NCI-H187 (cell line): Measurements from ENCODE around the gene PSMD1.
"Not testable (repeated sequence)": the region's sequence is repeated elsewhere in the genome, so short reads cannot be mapped to it uniquely, and the experiment has no call there.

ENCODE experiments used
- DNase-seq, 2 experiments: peaks; one replicate each; lab custom pipeline; 2025; lab: John Stamatoyannopoulos, UW

The PSMD1 gene

GRCh38 chr2:231115651-231116050 lies 59.0 kb downstream of the PSMD1 start:
- no peak for DNase-seq

GRCh38 chr2:231117148-231117547 lies 60.5 kb downstream of the PSMD1 start:
- DNase-seq, result no peak

- no peak for DNase-seq
These were observed 61.4 kb downstream of the PSMD1 start for GRCh38 chr2:231117922-231118613.

- DNase-seq, result no peak
These were observed 61.9 kb downstream of the PSMD1 start for GRCh38 chr2:231118614-231118942.

- DNase-seq, result no peak
These were observed 66.8 kb downstream of the PSMD1 start for GRCh38 chr2:231123362-231123898.

- DNase-seq, result no peak
These were observed 68.3 kb downstream of the PSMD1 start, which contains the start of gene HTR2B for GRCh38 chr2:231124838-231125568. Gene HTR2B (minus strand): TSS chr2:231125042. CDS start chr2:231123764, 1,278 bp downstream.

GRCh38 chr2:231126123-231126522 lies 69.5 kb downstream of the PSMD1 start:
- DNase-seq, result no peak

GRCh38 chr2:231127480-231127879 lies 70.8 kb downstream of the PSMD1 start:
- no peak for DNase-seq

GRCh38 chr2:231127936-231128335 lies 71.3 kb downstream of the PSMD1 start:
- no peak for DNase-seq

- no peak for DNase-seq
These were observed 71.9 kb downstream of the PSMD1 start for GRCh38 chr2:231128541-231128940.

GRCh38 chr2:231129216-231129615 lies 72.5 kb downstream of the PSMD1 start:
- no peak for DNase-seq

GRCh38 chr2:231130336-231131056 lies 73.8 kb downstream of the PSMD1 start:
- DNase-seq, result no peak

- no peak for DNase-seq
These were observed 75.5 kb downstream of the PSMD1 start for GRCh38 chr2:231132129-231132528.

- no peak for DNase-seq
These were observed 76.9 kb downstream of the PSMD1 start for GRCh38 chr2:231133365-231134099.

GRCh38 chr2:231134910-231135655 lies 78.4 kb downstream of the PSMD1 start:
- DNase-seq, result no peak

GRCh38 chr2:231138699-231139098 lies 82.0 kb downstream of the PSMD1 start:
- DNase-seq, result no peak

- no peak for DNase-seq
These were observed 83.1 kb downstream of the PSMD1 start for GRCh38 chr2:231139796-231140195.

GRCh38 chr2:231140808-231141207 lies 84.1 kb downstream of the PSMD1 start:
- not testable (repeated sequence) for DNase-seq

- no peak for DNase-seq
These were observed 88.2 kb downstream of the PSMD1 start for GRCh38 chr2:231144896-231145295.

GRCh38 chr2:231146665-231147064 lies 90.0 kb downstream of the PSMD1 start:
- no peak for DNase-seq
